Fibroblast of lung (primary cell): Measurements from ENCODE around the gene DRD1. TPM values are rescaled to one million over a fixed set of nuclear protein-coding genes. Genes with fewer than 3 reads are reported as not detected.

Experiments used
- DNase-seq, 2 donors: peaks; one replicate each; pipeline versions ENCODE4 v3.0.0 to v3.0.0-alpha.2; 2010; ENCODE audit warnings: low read depth in 2 of 2
- H2AFZ ChIP-seq: 2 replicates; pipeline ENCODE4 v1.5.1; 2012; ENCODE audit warnings: low read length, control low read depth, inconsistent platforms
- H3K27ac ChIP-seq: 2 replicates; pipeline ENCODE4 v1.5.1; 2011; ENCODE audit warnings: low read length, control low read depth; ENCODE audit not compliant: insufficient read depth
- H3K27me3 ChIP-seq: 2 replicates; pipeline ENCODE4 v1.5.1; 2011; ENCODE audit warnings: mild to moderate bottlenecking, low read length; ENCODE audit not compliant: control insufficient read depth, insufficient read depth
- H3K36me3 ChIP-seq: 2 replicates; pipeline ENCODE4 v1.5.1; 2011; ENCODE audit warnings: low read length; ENCODE audit not compliant: control insufficient read depth, insufficient read depth
- H3K4me1 ChIP-seq: 2 replicates; pipeline ENCODE4 v1.5.1; 2011; ENCODE audit warnings: low read length; ENCODE audit not compliant: control insufficient read depth, insufficient read depth; ENCODE audit errors: extremely low read depth
- H3K4me2 ChIP-seq: 2 replicates; pipeline ENCODE4 v1.5.1; 2011; ENCODE audit warnings: low read length, control low read depth; ENCODE audit not compliant: insufficient read depth; ENCODE audit errors: extremely low read depth
- H3K4me3 ChIP-seq, 4 experiments: fragments of 200-600 bp in 1 of 4; sonication (generic) in 1 of 4; replicated peaks in 1 of 4; 2 replicates each; pipeline ENCODE4 v1.5.1; 2011 to 2016; ENCODE audit warnings: low read length in 4 of 4, low read depth in 3 of 4, mild to moderate bottlenecking in 3 of 4, control low read depth in 2 of 4, inconsistent platforms in 1 of 4, mixed read lengths in 1 of 4; ENCODE audit not compliant: insufficient read depth in 1 of 4; ENCODE audit errors: control extremely low read depth in 1 of 4
- H3K79me2 ChIP-seq: 2 replicates; pipeline ENCODE4 v1.5.1; 2012; ENCODE audit warnings: mild to moderate bottlenecking, low read length, inconsistent platforms; ENCODE audit not compliant: control insufficient read depth, insufficient read depth
- H3K9ac ChIP-seq: 2 replicates; pipeline ENCODE4 v1.5.1; 2011; ENCODE audit warnings: mild to moderate bottlenecking, low read length, control low read depth; ENCODE audit not compliant: insufficient read depth
- H3K9me3 ChIP-seq: 2 replicates; pipeline ENCODE4 v1.5.1; 2012; ENCODE audit warnings: low read depth, low read length; ENCODE audit not compliant: control insufficient read depth, insufficient read depth
- H4K20me1 ChIP-seq: 2 replicates; pipeline ENCODE4 v1.5.1; 2011; ENCODE audit warnings: low read length; ENCODE audit not compliant: control insufficient read depth, insufficient read depth; ENCODE audit errors: extremely low read depth
- EZH2 ChIP-seq: IDR thresholded peaks from 2 replicates; pipeline ENCODE4 v1.5.1; 2012; ENCODE audit warnings: low read length, control low read depth, mild to moderate bottlenecking; ENCODE audit errors: missing control alignments
- polyA plus RNA-seq, 2 donors: library from polyadenylated mRNA; depleted of rRNA in 1 of 2; stranded (reverse) in 1 of 2; unstranded in 1 of 2; fragments of >200 nt; gene quantifications; 2 replicates each; pipeline ENCODE4 v1.2.1, GENCODE V29; 2011 to 2012; ENCODE audit warnings: missing spikeins in 1 of 2
- total RNA-seq: library from RNA; depleted of rRNA; stranded (reverse); fragments of >200 nt; gene quantifications from 2 replicates; pipeline ENCODE4 v1.2.1, GENCODE V29; 2014
- TF ChIP-seq, protein P1 (sequence below), 2 donors: IDR thresholded peaks in 1 of 2; conservative IDR thresholded peaks in 1 of 2; 1 replicate in 1 of 2; 2 replicates in 1 of 2; pipeline ENCODE4 v1.5.1; 2011 to 2012; ENCODE audit warnings: low read length in 2 of 2, control low read depth in 1 of 2, inconsistent platforms in 1 of 2, low read depth in 1 of 2, mild to moderate bottlenecking in 1 of 2

The DRD1 gene
- total and polyA plus RNA-seq, 2 donors (not counting 1 experiment from before 2014, with no cell fraction given) = 0.19 to 2.0 TPM

DNA sequence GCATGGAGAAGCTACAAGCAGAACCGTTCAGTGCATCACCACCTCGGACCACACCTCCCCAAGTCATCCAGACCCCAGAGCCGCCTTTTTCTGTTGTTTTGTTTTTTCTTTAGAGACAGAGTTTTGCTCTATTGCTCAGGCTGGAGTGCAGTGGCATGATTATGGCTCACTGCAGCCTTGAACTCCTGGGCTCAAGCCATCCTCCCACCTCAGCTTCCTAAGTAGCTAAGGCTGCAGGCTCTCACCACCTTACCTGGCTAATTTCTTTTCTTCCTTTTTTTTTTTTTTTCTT is 20.9 kb upstream of the DRD1 start:
- Histone ChIP-seq H4K20me1 (no peaks in the 10 kb centered on the region), H2AFZ (no peak overlapping the region), H3K9ac (no peak overlapping the region), H3K79me2 (no peaks in the 10 kb centered on the region), H3K4me2 (no peak overlapping the region), H3K27me3 (no peaks in the 10 kb centered on the region), H3K9me3 (no peaks in the 10 kb centered on the region), H3K27ac (no peak overlapping the region), H3K4me1 (no peaks in the 10 kb centered on the region), H3K36me3 (no peaks in the 10 kb centered on the region), H3K4me3 (no peak overlapping the region)
- no peak for DNase-seq
- TF ChIP-seq, protein P1, sequence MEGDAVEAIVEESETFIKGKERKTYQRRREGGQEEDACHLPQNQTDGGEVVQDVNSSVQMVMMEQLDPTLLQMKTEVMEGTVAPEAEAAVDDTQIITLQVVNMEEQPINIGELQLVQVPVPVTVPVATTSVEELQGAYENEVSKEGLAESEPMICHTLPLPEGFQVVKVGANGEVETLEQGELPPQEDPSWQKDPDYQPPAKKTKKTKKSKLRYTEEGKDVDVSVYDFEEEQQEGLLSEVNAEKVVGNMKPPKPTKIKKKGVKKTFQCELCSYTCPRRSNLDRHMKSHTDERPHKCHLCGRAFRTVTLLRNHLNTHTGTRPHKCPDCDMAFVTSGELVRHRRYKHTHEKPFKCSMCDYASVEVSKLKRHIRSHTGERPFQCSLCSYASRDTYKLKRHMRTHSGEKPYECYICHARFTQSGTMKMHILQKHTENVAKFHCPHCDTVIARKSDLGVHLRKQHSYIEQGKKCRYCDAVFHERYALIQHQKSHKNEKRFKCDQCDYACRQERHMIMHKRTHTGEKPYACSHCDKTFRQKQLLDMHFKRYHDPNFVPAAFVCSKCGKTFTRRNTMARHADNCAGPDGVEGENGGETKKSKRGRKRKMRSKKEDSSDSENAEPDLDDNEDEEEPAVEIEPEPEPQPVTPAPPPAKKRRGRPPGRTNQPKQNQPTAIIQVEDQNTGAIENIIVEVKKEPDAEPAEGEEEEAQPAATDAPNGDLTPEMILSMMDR (conservative IDR thresholded peaks at IDR 0.05 in 1 of 2, IDR thresholded peaks at IDR 0.05 in 1 of 2; ENCODE audit: low read depth in 1 of 2, low read length in 2 of 2) = no peak
- TF ChIP-seq EZH2 = no peak

DNA sequence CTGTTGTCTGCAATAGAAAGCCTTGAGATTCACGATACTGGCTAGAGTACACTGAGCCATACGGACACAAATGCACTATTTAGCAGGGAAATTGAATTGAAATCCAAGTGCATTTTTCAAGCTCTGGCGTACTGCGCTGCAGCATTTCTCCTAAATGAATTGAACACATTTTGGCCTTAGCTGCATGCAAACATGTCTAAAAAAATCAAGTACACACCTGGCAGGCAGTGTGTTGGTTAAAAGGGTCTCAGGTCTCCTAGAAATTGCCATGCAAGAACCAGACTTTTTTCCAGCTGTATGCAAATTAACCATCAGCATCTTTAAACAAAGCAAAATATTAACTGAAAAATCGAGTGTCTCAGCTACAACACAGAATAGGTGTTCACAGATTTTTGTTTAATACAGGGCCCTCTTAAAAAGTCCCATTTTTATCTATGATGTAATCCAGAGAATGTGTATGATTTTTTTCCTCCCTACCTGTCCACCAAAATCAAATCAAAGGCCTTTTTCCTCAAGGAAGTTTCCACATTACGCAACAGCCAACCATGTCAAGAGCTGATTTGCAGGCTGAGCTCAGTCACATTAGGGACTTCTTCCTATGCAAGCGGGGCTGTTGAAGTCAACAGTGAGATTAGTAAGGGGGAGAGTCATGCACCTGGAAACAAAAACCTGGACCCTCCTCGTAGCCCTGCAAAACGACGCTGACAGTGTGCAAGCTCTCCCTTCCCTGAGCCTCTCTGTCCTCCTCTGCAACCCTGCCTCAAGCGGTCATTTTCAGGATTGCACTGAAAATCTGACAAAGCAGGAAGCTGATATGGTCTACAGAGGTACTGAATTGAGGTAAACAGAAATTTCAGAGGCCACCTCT is 20.3 kb upstream of the DRD1 start:
- no peak for TF ChIP-seq EZH2
- TF ChIP-seq, protein P1 (conservative IDR thresholded peaks at IDR 0.05 in 1 of 2, IDR thresholded peaks at IDR 0.05 in 1 of 2; ENCODE audit: low read depth in 1 of 2, low read length in 2 of 2) = peak; percentile 63 to 91
- Histone ChIP-seq H3K27me3 (no peaks in the 10 kb centered on the region), H3K36me3 (no peaks in the 10 kb centered on the region), H3K9me3 (no peaks in the 10 kb centered on the region), H2AFZ (no peak overlapping the region), H3K27ac (no peak overlapping the region), H3K4me2 (no peak overlapping the region), H3K4me3 (no peak overlapping the region), H3K9ac (no peak overlapping the region), H4K20me1 (no peaks in the 10 kb centered on the region), H3K4me1 (no peaks in the 10 kb centered on the region), H3K79me2 (no peaks in the 10 kb centered on the region)
- peak; percentile 31 to 35 for DNase-seq

DNA sequence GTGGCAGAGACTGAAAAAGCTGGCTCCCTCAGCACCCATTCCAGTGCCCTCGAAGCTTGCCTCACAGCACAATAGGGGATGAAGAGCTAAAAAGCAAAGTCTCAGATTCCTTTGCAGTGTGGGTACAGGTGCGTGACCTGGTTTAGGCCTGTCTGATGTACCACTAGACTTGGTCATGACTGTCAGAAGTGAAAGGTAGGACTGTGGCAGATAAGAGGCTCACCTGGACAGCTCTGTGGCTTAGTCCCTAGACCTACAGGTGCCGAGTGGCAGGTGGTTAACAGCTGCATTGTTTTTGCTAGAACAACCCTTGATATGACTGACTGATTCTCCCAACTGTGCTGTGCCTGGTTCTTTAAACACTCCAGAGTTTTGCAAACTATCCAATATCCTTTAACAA is 19.7 kb upstream of the DRD1 start:
- TF ChIP-seq, protein P1 (conservative IDR thresholded peaks at IDR 0.05 in 1 of 2, IDR thresholded peaks at IDR 0.05 in 1 of 2; ENCODE audit: low read depth in 1 of 2, low read length in 2 of 2) = no peak
- TF ChIP-seq EZH2 = no peak
- H3K27me3 ChIP-seq = peaks cover 4% of the 10 kb centered on the region
- H3K4me2 ChIP-seq = no peak overlapping the region
- H3K27ac ChIP-seq = no peak overlapping the region
- no peaks in the 10 kb centered on the region for H3K4me1 ChIP-seq
- no peaks in the 10 kb centered on the region for H3K36me3 ChIP-seq
- H4K20me1 ChIP-seq = no peaks in the 10 kb centered on the region
- no peak overlapping the region for H2AFZ ChIP-seq
- H3K9ac ChIP-seq = no peak overlapping the region
- no peaks in the 10 kb centered on the region for H3K79me2 ChIP-seq
- no peak for DNase-seq
- H3K9me3 ChIP-seq = no peaks in the 10 kb centered on the region
- no peak overlapping the region for H3K4me3 ChIP-seq
